Lower leg skin (tissue), 3 donors: ENCODE data around the gene APOB.

ENCODE experiments used
- CTCF ChIP-seq, 3 donors: fragments of 450-650 bp; IDR thresholded peaks; one replicate each; pipeline ENCODE4 v1.5.1; 2016; ENCODE audit warnings: antibody characterized with exemption in 3 of 3, mild to moderate bottlenecking in 3 of 3, moderate library complexity in 2 of 3
- POLR2A ChIP-seq, 2 donors: fragments of 450-650 bp; IDR thresholded peaks; one replicate each; pipeline ENCODE4 v1.6.1; 2016 to 2017; ENCODE audit warnings: antibody characterized with exemption in 2 of 2, mild to moderate bottlenecking in 1 of 2, moderate library complexity in 1 of 2

- no peak for TF ChIP-seq POLR2A (IDR thresholded peaks at IDR 0.05)
- no peak for TF ChIP-seq CTCF (IDR thresholded peaks at IDR 0.05)
Observed at GRCh38 chr2:21041462-21041861, 2.4 kb downstream of the APOB start.
